Fibroblast of upper back skin (primary cell): ENCODE data around the gene ODF4.
"Not testable (repeated sequence)": the region's sequence is repeated elsewhere in the genome, so short reads cannot be mapped to it uniquely, and the experiment has no call there.

Experiments used
- DNase-seq: peaks from one replicate; pipeline ENCODE4 v3.0.0-alpha.2; 2013

The ODF4 gene

GRCh38 chr17:8369944-8370343 is 30.3 kb downstream of the ODF4 start:
- DNase-seq = no peak

GRCh38 chr17:8371786-8372185 is 32.1 kb downstream of the ODF4 start:
- DNase-seq = no peak

DNA sequence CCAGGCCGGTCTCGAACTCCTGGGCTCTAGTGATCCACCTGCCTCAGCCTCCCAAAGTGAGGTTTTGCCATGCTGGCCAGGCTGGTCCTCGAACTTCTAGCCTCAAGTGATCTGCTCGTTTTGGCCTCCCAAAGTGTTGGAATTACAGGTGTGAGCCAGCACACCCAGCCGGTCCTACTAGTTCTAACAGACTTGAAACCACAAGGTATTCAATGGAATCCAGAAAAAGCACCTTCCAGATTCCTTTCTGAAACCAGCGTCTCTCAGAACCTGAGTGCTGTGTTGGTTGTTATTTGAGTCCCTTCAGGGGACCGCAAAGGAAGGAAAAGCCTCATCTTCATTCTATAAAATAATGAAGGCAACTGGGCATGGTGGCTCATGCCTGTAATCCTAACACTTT is 32.8 kb downstream of the ODF4 start:
- no peak for DNase-seq

GRCh38 chr17:8373856-8374255 is 34.2 kb downstream of the ODF4 start:
- DNase-seq = not testable (repeated sequence)

- DNase-seq = no peak
Measured at GRCh38 chr17:8375738-8376259, 36.2 kb downstream of the ODF4 start.

DNA sequence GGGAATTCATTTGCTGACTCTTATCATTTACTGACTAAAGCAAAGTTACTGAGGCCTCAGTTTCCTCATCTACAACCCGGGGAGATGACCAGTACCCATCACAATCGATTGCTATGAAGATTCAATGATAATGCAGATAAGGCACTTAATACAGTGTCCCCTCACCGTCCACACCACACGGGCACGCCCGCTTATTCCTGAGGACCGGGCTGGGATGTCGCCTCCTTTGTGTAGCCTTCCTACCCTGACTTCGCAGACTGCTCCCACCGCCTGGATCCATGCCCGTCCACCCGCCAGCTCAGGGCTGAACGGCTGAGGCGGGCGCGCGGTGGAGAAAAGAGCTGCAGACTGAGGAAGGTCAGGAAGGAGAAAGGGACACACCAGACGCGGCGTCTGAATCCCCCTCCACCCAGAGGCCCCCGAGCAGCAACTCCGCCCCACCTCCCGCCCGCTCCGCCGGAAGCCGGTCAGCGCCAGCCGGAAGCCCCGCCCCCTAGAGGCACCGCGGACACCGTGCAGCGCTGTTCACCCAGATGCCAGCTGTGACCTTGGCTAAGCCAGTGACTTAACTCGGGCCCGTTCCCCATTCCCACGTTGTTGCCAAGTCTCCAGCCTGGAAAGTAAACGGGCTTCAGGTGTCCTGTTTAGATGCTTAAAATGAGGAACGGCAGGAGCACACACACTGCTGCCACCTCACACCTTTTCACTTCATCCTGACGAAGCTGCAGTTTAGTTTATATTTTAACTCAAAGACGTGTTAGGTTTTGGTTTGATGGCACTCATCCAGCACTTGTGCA is 36.8 kb downstream of the ODF4 start, which contains the start of gene KRABD2:
Gene KRABD2, minus strand, starts transcription at position 434 of the 797 bp plus-strand sequence.
- peak; percentile 83 for DNase-seq

GRCh38 chr17:8377422-8377821 is 37.8 kb downstream of the ODF4 start:
- DNase-seq = no peak

DNA sequence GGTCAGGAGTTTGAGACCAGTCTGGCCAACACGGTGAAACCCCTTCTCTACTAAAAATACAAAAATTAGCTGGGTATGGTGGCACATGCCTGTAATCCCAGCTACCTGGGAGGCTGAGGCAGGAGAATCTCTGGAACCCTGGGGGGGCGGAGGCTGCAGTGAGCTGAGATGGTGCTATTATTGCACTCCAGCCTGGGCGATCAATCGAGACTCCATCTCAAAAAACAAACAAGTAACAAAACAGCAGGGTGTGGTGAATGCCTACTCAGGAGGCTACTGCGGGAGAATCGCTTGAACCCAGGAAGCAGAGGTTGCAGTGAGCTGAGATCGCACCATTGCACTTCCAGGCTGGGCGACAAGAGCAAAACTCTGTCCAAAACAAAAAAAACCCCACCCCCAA is 38.5 kb downstream of the ODF4 start:
- not testable (repeated sequence) for DNase-seq

GRCh38 chr17:8380049-8380448 is 40.4 kb downstream of the ODF4 start:
- DNase-seq = no peak

DNA sequence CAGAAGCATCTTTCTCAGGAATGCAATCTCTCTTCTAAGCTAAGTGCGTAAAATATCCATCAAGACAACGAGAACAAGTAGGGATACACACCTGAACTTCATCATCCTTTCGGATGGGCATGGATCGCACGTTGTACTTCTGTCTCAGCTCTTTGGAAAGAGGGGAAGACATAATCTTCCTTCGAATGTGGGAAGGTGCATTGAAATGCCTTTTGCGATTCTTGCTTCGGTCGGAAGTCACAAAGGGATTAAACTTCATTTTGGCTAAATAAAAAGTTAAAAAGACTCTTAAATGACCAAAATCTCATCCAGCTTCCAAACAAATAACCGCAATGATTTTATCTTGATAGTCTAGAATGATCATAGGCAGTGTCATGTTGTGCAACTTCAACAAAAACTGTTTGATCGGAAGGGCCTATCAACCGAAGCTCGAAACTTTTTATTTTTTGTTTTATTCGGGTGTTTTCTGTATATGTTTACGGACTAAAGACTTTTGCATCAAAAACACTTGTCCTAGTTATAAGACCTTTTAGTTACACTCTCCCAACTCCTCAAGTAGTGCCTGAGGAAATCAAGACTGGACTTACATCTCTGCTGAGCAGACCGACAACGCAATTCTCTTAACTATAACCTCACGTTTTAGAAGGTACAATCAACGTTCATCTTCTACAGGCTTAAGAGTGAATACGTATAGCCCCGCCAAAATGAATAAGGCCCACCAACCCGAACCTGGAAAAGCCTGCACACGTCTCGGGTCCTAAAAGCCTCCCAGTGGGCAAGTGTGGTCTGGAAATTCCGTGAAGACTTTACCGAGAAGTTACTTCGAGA is 42.6 kb downstream of the ODF4 start:
- no peak for DNase-seq

- no peak for DNase-seq
Measured at GRCh38 chr17:8382880-8383142, 43.2 kb downstream of the ODF4 start.

DNA sequence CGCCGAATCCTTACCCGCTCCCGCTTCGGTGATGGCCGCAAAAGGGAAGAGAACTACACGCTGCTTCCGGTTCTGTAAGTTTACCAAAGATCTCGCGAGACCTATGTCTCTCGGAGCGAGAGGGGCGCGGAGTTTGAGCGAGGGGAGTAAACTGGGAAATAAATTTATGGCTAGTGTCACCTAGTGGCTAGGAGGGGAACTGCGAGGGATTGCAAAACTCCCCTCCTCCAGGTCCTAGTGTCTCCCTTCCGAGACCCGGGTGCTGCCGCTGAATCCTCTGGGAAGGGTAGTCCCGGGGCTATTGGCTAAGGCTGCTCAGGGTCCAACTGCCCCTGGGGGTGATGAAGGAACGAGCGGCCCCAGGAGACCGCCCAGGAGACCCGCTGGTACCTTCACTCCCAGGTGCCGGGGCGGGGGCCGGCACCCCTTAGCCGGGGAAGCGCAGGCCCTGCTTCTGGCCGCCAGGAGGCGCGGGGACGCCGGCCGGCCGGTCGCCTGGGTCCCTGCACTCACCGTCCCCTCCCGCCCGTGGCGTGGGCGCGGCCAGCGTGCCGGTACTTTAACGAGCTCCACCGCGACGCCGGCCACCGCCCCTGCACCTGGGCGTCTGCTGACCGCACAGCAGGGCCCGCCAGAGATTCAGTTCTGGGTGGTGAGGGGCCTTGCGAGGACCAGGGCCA is 43.6 kb downstream of the ODF4 start, which contains the start of gene RPL26:
Gene RPL26, minus strand, starts transcription at position 51 of the 680 bp plus-strand sequence. CDS start 883 bp downstream, outside the sequence.
- DNase-seq = peak; percentile 99

GRCh38 chr17:8384801-8385378 is 45.2 kb downstream of the ODF4 start:
- DNase-seq = peak; percentile 96

DNA sequence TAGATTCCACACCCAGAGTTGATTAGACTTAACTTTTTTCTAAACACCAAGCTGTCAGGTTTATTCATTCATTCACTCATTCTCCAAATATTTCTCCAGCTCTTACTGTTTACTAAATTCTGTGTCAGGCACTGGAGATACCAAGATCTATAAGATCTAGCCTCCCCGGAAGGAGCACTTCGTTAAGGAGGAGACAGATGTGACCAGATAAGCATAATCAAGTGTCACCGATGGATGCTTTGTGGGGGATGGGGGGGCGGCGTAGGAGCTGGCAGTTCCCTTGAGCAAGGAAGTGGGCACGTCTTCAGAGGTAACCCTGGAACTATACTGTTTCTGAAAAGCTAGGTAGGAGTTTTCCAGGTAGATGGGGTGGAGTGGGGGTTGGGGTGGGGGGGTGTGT is 47.2 kb downstream of the ODF4 start:
- no peak for DNase-seq

GRCh38 chr17:8387914-8388651 is 48.4 kb downstream of the ODF4 start:
- no peak for DNase-seq

DNA sequence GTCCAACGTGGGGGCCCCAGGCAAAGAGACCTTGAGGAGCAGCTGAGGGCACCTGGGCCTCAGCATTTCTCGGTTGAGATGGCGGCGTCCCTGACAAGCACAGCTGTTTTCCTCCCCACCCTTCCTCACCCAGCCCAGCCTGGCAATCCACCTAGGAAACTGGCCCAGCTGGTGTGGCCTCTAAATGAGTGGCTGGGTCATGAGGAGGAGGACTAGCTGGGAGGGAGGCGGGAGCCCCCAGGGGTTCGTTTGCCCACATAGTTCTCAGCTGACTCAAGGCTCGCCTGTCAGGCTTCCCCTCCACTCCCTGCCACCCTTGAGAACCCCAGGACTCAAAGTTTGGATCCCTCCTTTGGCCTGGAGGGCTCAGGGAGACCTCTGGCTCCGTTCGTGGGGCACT is 52.1 kb downstream of the ODF4 start:
- DNase-seq = peak; percentile 24

GRCh38 chr17:8392274-8392673 is 52.6 kb downstream of the ODF4 start:
- DNase-seq = no peak

DNA sequence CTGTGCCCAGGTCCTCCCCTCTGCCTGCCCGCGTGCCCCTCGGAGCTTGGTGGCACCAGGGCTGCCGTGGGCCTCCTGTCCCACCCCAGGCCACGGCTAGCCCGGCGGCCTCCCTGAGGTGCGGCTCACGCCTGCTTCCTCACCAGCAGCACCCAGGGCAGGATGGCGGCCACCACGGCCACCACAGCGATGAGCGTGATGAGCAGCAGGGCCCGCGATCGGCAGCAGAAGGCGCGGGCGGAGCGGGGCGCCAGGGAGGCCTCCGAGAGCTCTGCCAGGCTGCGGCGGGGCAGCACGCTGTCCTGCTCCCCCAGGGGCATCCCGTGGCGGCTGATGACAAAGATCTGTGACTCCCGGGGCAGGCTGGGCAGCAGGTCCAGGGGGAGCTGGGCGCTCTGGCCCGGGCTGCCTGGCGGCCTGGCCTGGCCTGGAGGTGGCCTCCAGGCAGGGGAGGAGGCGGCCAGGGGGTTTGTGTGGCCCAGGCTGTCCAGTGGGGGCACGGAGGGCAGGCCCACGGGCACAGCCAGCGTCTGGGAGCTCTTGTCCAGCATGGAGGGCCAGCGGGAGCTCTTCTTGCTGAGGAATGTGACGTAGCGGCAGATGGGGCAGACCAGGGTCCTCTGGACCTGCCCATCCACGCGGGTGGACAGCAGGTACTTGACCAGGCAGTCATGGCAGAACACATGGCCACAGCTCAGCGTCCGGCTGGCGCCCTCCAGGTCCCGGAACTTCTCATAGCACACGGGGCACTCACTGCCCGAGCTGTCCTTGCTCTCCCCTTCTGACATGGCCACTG is 53.2 kb downstream of the ODF4 start:
- DNase-seq = no peak

- no peak for DNase-seq
Measured at GRCh38 chr17:8393470-8394231, 54.0 kb downstream of the ODF4 start.

- not testable (repeated sequence) for DNase-seq
Measured at GRCh38 chr17:8394497-8394896, 54.9 kb downstream of the ODF4 start.
